Right renal cortex interstitium (tissue), 3 donors: ENCODE results near the gene GPR156. TPM values are rescaled to one million over a fixed set of nuclear protein-coding genes. Genes with fewer than 3 reads are reported as not detected.
"Not testable (repeated sequence)": the region's sequence is repeated elsewhere in the genome, so short reads cannot be mapped to it uniquely, and the experiment has no call there.

Experiments used
- DNase-seq, 3 donors: peaks; one replicate each; pipeline ENCODE4 v3.0.0-alpha.2; 2013; ENCODE audit warnings: low read depth in 3 of 3, low spot score in 2 of 3
- polyA plus RNA-seq, 3 donors: library from polyadenylated mRNA; unstranded; fragments of 120-200 nt; gene quantifications; one replicate each; pipeline ENCODE4 v1.2.1, GENCODE V29; 2013; ENCODE audit not compliant: insufficient read length in 3 of 3

The GPR156 gene
- polyA plus RNA-seq, 3 donors: 2.3 to 3.6 (median 2.9) TPM

DNA sequence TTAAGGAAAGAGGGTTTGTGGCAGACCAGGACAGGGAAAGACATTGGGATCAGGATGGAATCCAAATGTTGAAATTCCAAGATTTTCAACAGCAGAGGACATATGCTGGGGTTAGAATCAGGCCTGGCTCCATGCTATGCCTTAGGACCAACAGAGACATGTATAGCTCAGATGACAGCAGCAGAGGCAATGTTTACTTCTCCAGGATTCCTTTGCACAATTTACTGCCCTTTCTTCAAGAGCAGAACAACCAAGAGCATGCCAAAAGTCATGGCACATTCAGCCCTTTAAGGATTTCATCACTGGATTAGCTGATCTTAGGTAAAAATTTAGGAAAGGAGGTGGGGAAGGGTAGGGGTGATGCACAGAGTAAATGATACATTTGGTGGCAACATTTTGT is 121.2 kb downstream of the GPR156 start:
- no peak for DNase-seq

GRCh38 chr3:120163026-120163425 is 122.0 kb downstream of the GPR156 start:
- no peak for DNase-seq

DNA sequence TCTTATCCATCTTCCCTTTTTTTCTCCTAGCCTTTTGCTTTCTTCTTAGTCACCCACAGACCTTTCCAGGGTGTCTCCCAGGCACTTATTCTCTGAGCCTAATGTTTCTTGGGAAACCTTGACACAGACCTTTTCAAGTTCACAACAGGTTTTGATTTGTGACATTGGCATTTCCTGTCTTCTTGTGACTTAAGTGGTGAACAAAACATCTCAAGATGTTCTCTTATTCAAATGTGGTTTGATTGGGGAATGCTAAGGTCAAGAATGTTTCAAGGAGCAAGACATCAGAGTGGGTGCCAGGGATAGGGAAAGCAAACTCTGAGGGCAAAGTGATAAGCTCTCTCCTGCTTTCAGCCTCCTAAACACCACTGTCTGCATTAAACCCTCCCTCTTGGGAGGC is 122.6 kb downstream of the GPR156 start:
- no peak for DNase-seq

DNA sequence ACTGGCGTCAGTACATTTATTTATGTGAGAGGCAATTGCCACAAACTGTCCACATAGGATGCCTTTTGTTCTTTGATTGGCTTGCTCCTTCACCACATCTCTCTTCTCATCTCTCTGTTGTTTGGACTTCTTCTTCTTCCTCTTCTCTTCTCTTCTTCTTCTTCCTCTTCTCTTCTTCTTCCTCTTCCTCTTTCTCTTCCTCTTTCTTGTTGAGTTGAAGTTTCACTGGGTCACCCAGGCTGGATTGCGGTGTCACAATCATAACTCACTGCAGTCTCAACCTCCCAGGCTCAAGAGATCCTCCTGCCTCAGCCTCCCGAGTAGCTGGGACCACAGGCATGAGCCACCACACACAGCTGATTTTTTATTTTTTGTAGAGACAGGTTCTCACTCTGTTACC is 123.1 kb downstream of the GPR156 start:
- DNase-seq: no peak

DNA sequence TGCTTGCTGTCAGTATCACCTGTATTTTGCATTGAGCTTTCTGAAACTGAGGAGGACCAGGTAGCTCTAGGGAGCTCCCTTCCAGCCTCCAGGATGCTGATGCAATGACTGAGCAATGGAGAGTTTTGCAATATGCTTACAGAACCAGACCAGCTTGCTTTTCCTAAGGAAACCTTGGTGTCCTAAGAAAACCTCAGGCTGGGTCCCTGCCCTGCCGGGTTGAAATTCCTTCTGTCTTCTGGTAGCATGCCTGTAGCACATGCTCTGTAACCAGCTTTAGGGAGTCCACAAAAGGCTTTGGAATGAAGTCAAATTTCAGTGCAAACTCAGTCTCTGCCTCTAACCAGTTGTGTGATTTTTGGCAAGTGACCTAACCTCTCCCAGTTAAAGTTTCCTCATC is 125.0 kb downstream of the GPR156 start:
- no peak for DNase-seq

DNA sequence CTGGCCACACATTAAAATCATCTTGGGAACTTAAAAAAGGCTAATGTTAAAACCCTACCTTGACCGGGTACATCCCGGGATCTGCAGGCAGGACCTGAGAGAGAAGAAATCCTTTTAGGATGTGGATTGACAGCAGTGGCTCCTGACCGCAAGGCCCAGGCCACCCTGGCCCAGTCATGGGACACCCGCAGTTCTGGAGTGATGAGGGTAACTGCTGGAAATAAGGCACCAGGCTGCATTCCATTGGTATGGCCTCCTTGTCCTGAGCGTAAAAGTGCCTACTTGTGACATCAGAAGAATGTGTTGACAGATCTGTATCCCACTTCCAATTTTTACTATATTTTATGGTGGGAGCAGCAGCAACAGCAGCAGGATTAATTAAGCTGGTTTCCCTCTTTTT is 127.3 kb downstream of the GPR156 start:
- no peak for DNase-seq

- DNase-seq: no peak
These were observed 127.9 kb downstream of the GPR156 start for GRCh38 chr3:120157113-120157512.

DNA sequence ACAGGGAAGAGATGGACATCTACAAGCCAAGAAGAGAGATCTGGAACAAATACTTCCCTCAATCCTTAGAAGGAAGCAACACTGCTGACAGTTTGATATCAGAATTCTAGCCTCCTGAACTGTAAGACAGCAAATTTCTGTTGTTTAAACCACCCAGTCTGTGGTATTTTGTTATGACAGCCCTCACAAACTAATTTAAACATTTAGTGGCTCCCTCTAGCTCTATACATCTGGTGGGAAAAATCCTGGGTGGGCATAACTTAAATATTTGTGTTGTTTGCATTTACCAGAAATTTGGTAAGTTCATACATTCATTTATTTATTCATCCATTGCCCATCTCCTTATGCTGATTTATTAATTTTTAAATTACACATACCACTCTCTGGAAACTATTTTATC is 128.3 kb downstream of the GPR156 start:
- no peak for DNase-seq

- DNase-seq: not testable (repeated sequence)
These were observed 129.3 kb downstream of the GPR156 start for GRCh38 chr3:120155694-120156093.

DNA sequence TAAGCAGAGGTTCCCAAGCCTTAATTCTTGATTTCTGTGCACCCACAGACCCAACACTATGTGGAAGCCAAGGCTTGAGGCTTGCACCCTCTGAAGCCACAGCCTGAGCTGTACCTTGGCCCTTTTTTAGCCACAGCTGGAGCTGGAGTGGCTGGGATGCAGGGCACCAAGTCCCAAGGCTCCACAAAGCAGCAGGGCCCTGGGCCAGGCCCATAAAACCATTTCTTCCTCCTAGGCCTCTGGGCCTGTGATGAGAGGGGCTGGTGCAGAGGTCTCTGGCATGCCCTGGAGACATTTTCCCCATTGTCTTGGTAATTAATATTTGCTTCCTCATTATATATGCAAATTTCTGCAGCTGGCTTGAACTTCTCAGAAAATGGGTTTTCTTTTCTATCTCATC is 129.9 kb downstream of the GPR156 start:
- DNase-seq: no peak

DNA sequence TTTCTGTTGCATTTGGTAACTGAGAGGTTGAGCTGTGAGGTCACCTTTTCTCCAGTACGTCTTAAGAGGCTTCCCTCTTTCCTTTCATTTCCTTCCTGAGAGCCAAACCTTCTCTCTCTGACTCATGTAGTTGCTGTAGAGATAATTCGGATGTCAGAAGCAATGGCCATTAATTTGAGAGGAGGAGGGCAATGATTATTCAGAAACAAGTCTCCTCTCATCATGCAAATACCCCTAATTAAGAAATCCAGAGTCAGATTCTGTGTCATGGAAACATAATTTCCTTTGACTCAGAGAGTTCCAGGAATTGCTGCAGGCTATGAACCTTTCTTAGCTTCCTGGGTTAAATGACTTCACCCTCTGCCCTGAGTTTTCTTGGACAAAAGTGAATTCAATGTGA is 131.7 kb downstream of the GPR156 start:
- DNase-seq: no peak

DNA sequence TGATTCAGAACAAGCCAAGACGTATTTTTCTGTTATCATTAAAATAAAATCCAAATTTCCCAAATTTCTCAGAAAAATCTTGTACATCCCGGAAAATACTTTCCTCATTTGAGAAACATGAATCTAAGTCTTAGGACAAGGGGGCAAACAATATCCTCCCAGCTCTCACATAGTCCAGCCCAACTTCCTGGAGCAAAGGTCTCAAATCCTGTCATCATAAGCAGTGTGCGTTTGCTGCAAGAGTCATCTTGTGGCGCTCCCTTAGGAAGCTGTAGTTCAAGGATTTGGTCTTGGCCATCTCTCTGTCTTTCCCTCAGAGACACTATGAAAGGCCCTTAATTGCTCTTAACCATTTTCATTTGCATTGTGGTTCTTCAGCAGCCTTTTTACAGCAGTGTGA is 133.2 kb downstream of the GPR156 start:
- DNase-seq: no peak

GRCh38 chr3:120148187-120148949 is 136.7 kb downstream of the GPR156 start:
- no peak for DNase-seq

DNA sequence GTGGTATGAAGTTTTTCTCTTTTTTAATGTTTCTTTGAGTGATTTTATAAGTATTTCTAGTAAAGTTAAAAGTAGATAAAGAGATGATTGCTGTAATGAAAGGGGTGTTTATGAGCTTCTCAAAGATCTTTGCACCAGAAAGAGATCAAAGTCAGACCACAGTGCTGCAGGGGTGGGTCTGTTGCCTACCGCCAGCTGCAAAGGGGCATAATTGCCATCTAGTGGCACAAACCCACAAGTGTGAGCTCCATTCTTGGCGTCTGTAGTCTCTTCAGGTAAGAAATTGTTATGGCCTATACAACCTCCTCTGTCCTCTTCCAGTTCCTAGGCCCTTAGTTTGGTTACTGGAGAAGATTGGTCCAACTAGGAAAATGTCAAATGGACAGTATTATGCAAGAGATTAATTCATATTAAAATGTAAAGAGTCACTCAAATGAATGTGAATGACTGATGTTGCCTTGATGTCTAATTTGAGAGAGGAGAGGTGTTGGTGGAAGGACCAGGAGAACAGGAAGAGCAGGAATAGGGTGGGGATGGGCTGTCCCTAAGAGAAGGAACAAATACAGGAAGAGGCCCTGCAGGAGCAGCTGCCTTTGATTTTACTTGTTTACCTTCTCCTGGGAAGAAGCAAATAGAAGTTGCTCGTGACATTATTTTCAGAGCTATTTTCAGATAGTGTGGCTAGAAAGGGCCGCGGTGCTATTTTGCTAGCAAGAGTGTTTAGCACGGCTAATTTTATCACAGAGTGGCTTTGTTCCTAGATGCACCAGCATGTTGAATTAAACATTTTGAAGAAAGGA is 137.8 kb downstream of the GPR156 start:
- no peak for DNase-seq

DNA sequence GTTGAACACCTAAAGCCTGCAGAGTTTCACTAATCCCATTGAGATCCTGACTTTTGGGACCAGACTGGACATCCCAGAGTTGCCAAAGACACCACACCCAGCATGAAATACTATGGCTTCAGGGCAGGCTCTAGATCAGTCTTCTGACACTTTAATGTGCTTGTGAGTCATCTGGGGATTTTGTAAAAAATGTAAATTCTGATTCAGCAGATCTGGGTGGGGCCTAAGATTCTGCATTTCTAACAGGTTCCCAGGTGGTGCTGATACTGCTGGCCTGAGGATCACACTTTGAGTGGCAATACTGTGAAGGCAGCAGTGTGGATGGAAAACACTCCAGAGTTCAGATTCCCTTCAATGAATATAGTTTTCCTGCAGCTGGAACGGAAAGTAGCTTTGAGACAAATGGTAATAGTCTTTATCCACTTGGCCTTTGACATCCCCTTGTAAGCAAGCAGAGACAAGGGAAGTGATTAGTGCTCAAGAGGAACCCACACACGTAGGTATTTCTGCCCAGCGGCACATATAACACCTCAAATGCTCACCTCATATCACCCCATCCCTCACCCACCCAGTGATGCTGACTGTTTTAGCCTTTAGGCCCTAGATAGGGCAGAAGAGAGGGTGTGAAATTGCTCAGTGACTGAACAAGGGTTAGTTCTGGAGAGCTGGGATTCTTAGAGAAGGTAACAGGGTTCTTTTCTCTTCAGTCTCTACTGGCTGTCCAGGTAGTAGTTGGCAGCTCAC is 139.3 kb downstream of the GPR156 start:
- no peak for DNase-seq

DNA sequence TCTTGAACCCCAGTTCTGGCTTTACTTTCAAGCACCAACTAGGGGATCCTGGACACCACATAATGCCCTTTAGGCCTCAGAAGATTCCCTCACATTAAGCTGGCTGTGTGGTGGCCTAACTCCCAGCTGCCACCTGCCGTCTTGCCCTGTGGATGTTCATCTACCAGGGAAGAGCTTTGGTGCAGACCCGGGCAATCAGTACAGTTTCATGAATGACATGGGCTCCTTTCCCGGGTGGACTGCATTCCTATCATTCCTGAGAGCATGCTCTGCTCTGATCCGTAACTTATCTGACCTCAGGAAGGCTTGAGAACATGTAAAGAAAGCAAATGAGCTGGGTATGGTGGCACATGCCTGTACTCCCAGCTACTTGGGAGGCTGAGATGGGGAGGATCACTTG is 140.8 kb downstream of the GPR156 start:
- DNase-seq: no peak

DNA sequence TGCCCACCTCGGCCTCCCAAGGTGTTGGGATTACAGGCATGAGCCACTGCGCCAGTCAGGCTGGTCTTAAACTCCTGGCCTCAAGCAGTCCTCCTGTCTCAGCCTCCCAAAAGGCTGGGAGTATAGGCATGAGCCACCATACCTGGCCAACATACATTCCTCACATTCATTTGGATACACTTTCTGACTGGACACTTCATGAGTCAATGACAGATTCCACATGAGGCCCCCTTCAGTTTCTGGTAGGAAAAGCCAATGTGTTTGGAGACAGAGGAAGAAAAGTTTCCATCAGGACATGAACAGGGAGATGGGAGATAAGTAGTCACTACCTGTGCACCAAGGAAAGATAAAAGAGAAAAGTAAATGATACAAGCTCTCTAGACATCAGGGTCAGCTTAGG is 141.3 kb downstream of the GPR156 start:
- DNase-seq: no peak

DNA sequence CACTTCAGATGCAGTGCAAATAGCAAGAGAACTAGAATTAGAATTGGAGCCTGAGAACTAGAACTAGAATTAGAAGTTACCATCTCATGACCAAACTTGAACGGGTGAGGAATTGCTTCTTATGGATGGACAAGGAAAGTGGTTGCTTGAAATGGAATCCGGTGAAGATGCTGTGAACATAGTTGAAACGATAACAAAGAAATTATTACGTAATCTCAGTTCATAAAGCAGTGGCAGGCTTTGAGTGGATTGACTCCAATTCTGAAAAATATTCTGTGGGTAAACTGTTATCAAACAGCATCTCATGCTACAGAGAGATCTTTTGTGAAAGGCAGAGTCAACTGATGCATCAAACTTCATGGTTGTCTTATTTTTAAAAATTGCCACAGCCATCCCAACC is 142.8 kb downstream of the GPR156 start:
- no peak for DNase-seq

- DNase-seq: no peak
These were observed 144.8 kb downstream of the GPR156 start for GRCh38 chr3:120140098-120140742.

DNA sequence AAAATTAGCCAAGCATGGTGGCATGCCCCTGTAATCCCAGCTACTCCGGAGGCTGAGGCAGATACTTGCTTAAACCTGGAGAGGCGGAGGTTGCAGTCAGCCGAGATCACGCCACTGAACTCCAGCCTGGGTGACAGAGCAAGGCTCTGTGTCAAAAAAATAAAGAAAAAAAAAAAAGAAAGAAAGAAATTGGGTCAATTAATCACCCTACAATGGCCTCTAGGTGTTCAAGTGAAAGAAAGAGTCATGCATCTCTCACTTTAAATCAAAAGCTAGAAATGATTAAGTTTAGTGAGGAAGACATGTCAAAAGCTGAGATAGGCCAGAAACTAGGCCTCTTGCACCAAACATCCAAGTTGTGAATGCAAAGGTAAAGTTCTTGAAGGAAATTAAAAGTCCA is 145.9 kb downstream of the GPR156 start:
- no peak for DNase-seq

DNA sequence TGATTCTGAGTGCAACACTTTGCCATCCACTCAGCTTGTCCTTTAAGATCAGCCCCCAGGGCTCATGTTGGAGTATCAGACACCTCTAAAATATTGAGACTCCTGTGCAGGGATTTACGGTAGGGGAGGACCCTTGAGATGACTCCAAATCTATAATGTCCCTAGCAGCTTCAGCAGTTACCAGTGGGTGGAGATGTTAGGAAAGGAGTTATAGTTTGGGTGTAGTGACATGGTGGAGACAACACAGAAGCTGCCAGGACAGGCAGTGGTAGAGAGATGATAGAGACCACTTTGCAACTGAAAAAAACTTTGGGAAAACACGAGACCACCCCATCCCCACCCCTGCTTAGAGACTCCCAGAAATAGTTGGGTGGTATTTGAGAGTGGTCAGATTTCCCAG is 147.5 kb downstream of the GPR156 start:
- no peak for DNase-seq
